Measurements from ENCODE around the gene ADCY4. TPM values are rescaled to one million over a fixed set of nuclear protein-coding genes. Genes with fewer than 3 reads are reported as not detected.

ADCY4 gene
- total RNA-seq, 1 experiment from 2014 or later, result 1.1 TPM

DNA sequence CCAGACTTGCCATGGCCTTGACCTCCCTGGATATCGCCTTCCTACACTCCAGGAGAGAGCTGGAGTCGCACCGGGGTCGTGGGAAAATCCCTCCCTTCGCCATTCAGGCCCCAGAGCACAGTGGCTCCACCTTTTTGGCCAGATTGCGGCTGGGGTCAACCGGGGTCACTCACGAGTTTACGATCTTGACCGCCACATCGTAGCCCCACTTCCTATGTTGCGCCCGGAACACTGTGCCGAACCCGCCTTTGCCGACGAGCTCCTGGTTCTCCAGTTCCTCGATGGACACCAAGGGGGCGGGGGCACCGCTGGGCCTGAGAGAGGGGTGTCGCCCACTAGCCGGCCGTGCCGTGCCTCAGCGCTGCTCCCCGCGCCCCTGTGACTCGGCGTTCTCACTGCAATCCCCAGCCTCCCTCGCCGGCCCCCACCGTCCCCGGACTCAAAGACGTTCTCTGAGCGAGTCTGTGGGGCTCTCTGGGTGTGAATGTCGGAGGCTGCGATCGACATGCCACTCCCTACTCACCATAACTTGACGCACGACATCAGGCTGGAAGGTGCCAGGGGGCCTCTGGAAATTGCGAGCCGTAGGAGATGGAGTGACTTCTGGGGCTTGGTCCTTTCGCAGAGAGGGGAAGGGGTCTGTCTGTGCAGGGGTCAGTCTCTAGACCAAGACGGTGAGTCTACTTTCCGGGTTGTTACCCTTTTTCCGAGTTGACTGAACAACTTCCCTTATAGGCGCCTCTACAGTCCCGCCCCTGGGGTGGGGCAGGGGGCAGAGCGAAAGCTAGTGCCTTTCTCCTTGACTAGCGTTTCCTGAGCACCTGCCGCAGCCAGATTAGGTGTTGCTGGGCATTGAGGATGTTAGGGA, 4.6 kb upstream of the ADCY4 start, which contains the start of gene RIPK3:
Gene RIPK3 (minus strand): TSS at position 708 of the 868 bp plus-strand sequence. CDS start 165 bp downstream, at position 543.
- CTCF ChIA-PET, result interaction anchor here (1.0 to 17.1 kb wide), 11 partner anchors 12 to 246 kb away, joined by 3 to 518 read pairs (median 8); partner anchors contain the start of genes CBLN3, CIDEB, KHNYN and LTB4R
- peaks cover 95% of the 10 kb centered on the region for H3K27me3 Mint-ChIP-seq (ENCODE audit: low read depth)
- peak; percentile 68 for DNase-seq (ENCODE audit: low spot score)

DNA sequence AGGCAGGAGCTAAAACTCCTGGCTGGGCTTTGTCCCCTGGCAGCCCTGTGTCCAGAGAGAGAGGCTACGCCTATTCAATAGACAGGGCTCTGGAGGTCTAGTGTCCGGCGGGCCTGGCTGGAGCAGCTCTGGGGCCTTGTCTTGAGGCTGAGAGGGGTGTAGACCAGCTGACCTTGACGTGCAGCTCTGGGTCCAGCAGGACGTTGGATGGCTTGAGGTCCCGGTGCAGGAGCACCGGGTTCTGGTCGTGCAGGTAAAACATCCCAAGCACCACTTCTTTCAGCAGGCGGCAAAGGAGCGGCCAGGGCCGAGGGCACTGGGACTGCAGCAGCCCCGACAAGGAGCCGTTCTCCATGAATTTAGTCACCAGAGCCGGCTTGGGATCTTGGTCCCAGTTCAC, 4.0 kb upstream of the ADCY4 start:
- CTCF ChIA-PET, result interaction anchor here (0.6 to 17.1 kb wide), 10 partner anchors 13 to 1179 kb away, joined by 3 to 518 read pairs (median 9); partner anchors contain the start of genes CBLN3, CIDEB, KHNYN and LTB4R
- Mint-ChIP-seq H3K36me3 (no peaks in the 10 kb centered on the region), H3K27ac (no peak overlapping the region), H3K27me3 (ENCODE audit: low read depth) (peaks cover 97% of the 10 kb centered on the region), H3K4me1 (peaks cover 16% of the 10 kb centered on the region), H3K4me3 (peak overlapping the region; percentile 80), H3K9me3 (no peaks in the 10 kb centered on the region)
- DNase-seq (ENCODE audit: low spot score) (no peak), ATAC-seq (no peak)
- TF ChIP-seq, protein P1, sequence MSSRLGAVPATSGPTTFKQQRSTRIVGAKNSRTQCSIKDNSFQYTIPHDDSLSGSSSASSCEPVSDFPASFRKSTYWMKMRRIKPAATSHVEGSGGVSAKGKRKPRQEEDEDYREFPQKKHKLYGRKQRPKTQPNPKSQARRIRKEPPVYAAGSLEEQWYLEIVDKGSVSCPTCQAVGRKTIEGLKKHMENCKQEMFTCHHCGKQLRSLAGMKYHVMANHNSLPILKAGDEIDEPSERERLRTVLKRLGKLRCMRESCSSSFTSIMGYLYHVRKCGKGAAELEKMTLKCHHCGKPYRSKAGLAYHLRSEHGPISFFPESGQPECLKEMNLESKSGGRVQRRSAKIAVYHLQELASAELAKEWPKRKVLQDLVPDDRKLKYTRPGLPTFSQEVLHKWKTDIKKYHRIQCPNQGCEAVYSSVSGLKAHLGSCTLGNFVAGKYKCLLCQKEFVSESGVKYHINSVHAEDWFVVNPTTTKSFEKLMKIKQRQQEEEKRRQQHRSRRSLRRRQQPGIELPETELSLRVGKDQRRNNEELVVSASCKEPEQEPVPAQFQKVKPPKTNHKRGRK (CRISPR knock-in tag; IDR thresholded peaks at IDR 0.05; ENCODE audit: borderline replicate concordance), result no peak
- TF ChIP-seq, protein P2, sequence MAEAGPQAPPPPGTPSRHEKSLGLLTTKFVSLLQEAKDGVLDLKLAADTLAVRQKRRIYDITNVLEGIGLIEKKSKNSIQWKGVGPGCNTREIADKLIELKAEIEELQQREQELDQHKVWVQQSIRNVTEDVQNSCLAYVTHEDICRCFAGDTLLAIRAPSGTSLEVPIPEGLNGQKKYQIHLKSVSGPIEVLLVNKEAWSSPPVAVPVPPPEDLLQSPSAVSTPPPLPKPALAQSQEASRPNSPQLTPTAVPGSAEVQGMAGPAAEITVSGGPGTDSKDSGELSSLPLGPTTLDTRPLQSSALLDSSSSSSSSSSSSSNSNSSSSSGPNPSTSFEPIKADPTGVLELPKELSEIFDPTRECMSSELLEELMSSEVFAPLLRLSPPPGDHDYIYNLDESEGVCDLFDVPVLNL (CRISPR knock-in tag; IDR thresholded peaks at IDR 0.05; ENCODE audit: borderline replicate concordance, low read depth), result no peak
- TF ChIP-seq ZNF138 (CRISPR knock-in tag; conservative IDR thresholded peaks at IDR 0.05), result no peak
- TF ChIP-seq, protein P3, sequence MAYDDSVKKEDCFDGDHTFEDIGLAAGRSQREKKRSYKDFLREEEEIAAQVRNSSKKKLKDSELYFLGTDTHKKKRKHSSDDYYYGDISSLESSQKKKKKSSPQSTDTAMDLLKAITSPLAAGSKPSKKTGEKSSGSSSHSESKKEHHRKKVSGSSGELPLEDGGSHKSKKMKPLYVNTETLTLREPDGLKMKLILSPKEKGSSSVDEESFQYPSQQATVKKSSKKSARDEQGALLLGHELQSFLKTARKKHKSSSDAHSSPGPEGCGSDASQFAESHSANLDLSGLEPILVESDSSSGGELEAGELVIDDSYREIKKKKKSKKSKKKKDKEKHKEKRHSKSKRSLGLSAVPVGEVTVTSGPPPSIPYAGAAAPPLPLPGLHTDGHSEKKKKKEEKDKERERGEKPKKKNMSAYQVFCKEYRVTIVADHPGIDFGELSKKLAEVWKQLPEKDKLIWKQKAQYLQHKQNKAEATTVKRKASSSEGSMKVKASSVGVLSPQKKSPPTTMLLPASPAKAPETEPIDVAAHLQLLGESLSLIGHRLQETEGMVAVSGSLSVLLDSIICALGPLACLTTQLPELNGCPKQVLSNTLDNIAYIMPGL (CRISPR knock-in tag; IDR thresholded peaks at IDR 0.05), result no peak
- TF ChIP-seq ZNF317 (CRISPR knock-in tag; IDR thresholded peaks at IDR 0.05; ENCODE audit: borderline replicate concordance, low read depth), result no peak
- no peak for TF ChIP-seq ZNF219 (CRISPR knock-in tag; IDR thresholded peaks at IDR 0.05; ENCODE audit: borderline replicate concordance)
- TF ChIP-seq, protein P4, sequence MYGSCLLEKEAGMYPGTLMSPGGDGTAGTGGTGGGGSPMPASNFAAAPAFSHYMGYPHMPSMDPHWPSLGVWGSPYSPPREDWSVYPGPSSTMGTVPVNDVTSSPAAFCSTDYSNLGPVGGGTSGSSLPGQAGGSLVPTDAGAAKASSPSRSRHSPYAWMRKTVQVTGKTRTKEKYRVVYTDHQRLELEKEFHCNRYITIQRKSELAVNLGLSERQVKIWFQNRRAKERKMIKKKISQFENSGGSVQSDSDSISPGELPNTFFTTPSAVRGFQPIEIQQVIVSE (CRISPR knock-in tag; IDR thresholded peaks at IDR 0.05; ENCODE audit: borderline replicate concordance), result no peak
- no peak for TF ChIP-seq NFE2L1 (CRISPR knock-in tag; IDR thresholded peaks at IDR 0.05)
- TF ChIP-seq, protein P5, sequence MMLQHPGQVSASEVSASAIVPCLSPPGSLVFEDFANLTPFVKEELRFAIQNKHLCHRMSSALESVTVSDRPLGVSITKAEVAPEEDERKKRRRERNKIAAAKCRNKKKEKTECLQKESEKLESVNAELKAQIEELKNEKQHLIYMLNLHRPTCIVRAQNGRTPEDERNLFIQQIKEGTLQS (CRISPR knock-in tag; conservative IDR thresholded peaks at IDR 0.05), result no peak
- TF ChIP-seq HMGA2 (CRISPR knock-in tag; IDR thresholded peaks at IDR 0.05), result no peak
- TF ChIP-seq, protein P6, sequence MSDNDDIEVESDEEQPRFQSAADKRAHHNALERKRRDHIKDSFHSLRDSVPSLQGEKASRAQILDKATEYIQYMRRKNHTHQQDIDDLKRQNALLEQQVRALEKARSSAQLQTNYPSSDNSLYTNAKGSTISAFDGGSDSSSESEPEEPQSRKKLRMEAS (CRISPR knock-in tag; IDR thresholded peaks at IDR 0.05), result no peak
- TF ChIP-seq SMAD3 (CRISPR knock-in tag; IDR thresholded peaks at IDR 0.05; ENCODE audit: borderline replicate concordance), result no peak
- TF ChIP-seq, protein P7, sequence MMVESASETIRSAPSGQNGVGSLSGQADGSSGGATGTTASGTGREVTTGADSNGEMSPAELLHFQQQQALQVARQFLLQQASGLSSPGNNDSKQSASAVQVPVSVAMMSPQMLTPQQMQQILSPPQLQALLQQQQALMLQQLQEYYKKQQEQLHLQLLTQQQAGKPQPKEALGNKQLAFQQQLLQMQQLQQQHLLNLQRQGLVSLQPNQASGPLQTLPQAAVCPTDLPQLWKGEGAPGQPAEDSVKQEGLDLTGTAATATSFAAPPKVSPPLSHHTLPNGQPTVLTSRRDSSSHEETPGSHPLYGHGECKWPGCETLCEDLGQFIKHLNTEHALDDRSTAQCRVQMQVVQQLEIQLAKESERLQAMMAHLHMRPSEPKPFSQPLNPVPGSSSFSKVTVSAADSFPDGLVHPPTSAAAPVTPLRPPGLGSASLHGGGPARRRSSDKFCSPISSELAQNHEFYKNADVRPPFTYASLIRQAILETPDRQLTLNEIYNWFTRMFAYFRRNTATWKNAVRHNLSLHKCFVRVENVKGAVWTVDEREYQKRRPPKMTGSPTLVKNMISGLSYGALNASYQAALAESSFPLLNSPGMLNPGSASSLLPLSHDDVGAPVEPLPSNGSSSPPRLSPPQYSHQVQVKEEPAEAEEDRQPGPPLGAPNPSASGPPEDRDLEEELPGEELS (CRISPR knock-in tag; IDR thresholded peaks at IDR 0.05), result no peak
- TF ChIP-seq OVOL2 (CRISPR knock-in tag; IDR thresholded peaks at IDR 0.05; ENCODE audit: borderline replicate concordance), result no peak
- TF ChIP-seq, protein P8, sequence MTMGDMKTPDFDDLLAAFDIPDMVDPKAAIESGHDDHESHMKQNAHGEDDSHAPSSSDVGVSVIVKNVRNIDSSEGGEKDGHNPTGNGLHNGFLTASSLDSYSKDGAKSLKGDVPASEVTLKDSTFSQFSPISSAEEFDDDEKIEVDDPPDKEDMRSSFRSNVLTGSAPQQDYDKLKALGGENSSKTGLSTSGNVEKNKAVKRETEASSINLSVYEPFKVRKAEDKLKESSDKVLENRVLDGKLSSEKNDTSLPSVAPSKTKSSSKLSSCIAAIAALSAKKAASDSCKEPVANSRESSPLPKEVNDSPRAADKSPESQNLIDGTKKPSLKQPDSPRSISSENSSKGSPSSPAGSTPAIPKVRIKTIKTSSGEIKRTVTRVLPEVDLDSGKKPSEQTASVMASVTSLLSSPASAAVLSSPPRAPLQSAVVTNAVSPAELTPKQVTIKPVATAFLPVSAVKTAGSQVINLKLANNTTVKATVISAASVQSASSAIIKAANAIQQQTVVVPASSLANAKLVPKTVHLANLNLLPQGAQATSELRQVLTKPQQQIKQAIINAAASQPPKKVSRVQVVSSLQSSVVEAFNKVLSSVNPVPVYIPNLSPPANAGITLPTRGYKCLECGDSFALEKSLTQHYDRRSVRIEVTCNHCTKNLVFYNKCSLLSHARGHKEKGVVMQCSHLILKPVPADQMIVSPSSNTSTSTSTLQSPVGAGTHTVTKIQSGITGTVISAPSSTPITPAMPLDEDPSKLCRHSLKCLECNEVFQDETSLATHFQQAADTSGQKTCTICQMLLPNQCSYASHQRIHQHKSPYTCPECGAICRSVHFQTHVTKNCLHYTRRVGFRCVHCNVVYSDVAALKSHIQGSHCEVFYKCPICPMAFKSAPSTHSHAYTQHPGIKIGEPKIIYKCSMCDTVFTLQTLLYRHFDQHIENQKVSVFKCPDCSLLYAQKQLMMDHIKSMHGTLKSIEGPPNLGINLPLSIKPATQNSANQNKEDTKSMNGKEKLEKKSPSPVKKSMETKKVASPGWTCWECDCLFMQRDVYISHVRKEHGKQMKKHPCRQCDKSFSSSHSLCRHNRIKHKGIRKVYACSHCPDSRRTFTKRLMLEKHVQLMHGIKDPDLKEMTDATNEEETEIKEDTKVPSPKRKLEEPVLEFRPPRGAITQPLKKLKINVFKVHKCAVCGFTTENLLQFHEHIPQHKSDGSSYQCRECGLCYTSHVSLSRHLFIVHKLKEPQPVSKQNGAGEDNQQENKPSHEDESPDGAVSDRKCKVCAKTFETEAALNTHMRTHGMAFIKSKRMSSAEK (CRISPR knock-in tag; IDR thresholded peaks at IDR 0.05; ENCODE audit: borderline replicate concordance), result no peak
- POLR2A ChIA-PET, result no interaction called here

More for the DNA sequence above, 4.6 kb upstream of the ADCY4 start, which contains the start of gene RIPK3:
- Mint-ChIP-seq H3K4me1 (peaks cover 13% of the 10 kb centered on the region), H3K36me3 (no peaks in the 10 kb centered on the region), H3K4me3 (peak within 1 kb of the TSS; percentile 80), H3K9me3 (no peaks in the 10 kb centered on the region), H3K27ac (no peak within 1 kb of the TSS)
- TF ChIP-seq JUN (CRISPR knock-in tag; IDR thresholded peaks at IDR 0.05), result no peak
- TF ChIP-seq, protein P6 (CRISPR knock-in tag; IDR thresholded peaks at IDR 0.05), result peak; percentile 26; the same call in 1 of the 2 replicates
- TF ChIP-seq SP1 (CRISPR knock-in tag; conservative IDR thresholded peaks at IDR 0.05), result peak; percentile 32; the same call in 1 of the 2 replicates
- POLR2A ChIA-PET, result no interaction called here
- peak; percentile 69 for ATAC-seq

Measured in WTC11 (cell line).